Measurements from ENCODE around the gene KLF13. TPM values are rescaled to one million over a fixed set of nuclear protein-coding genes. Genes with fewer than 3 reads are reported as not detected.
A peak's percentile ranks its signal among the peaks of the same experiment; 100 is the strongest.

Gene KLF13
- total and polyA plus RNA-seq, 2 experiments from 2014 or later, result 23.5 to 28.6 TPM

- Mint-ChIP-seq H3K9me3 (peaks cover 9% of the 10 kb centered on the region), H3K36me3 (ENCODE audit: low read depth) (peaks cover 4% of the 10 kb centered on the region; the same call in 1 of the 3 replicates), H3K4me1 (peaks cover 10% of the 10 kb centered on the region; the same call in 2 of the 3 replicates), H3K27ac (no peak overlapping the region), H3K27me3 (ENCODE audit: insufficient read depth, low read depth, poor library complexity) (peaks cover 21% of the 10 kb centered on the region), H3K4me3 (no peak overlapping the region)
- H3K79me2 ChIP-seq (replicated peaks; ENCODE audit: insufficient read depth), result no peaks in the 10 kb centered on the region
- no peaks in the 10 kb centered on the region; the same call in 1 of the 2 replicates for H3K4me1 ChIP-seq (ENCODE audit: insufficient read depth)
- H3K36me3 ChIP-seq (ENCODE audit: insufficient read depth), result no peaks in the 10 kb centered on the region
- no peak overlapping the region for H3K27ac ChIP-seq (ENCODE audit: low read depth)
- no peaks in the 10 kb centered on the region; the same call in 1 of the 2 replicates for H3K9me2 ChIP-seq (ENCODE audit: insufficient read depth)
- H3K4me3 ChIP-seq, result no peak overlapping the region
- peak; percentile 23 to 24; a peak in 2 of 4 replicates for TF ChIP-seq CTCF (conservative IDR thresholded peaks at IDR 0.05; ENCODE audit: low read depth in 2 of 2)
- TF ChIP-seq CREB1 (CRISPR knock-in tag; IDR thresholded peaks at IDR 0.05; ENCODE audit: low read depth), result no peak
- no peak for ATAC-seq
- peaks cover 31% of the 10 kb centered on the region for H3K27me3 ChIP-seq (ENCODE audit: insufficient read depth)
- H3K4me2 ChIP-seq, result no peak overlapping the region
- no peaks in the 10 kb centered on the region for H4K20me1 ChIP-seq (replicated peaks; ENCODE audit: insufficient read depth)
- DNase-seq (ENCODE audit: low spot score), result no peak
- H3F3A ChIP-seq (replicated peaks; ENCODE audit: low read depth), result no peaks in the 10 kb centered on the region
- H2AFZ ChIP-seq, result no peak overlapping the region
These were observed 63.4 kb downstream of the KLF13 start for GRCh38 chr15:31390029-31390428.

GRCh38 chr15:31390777-31391486 is 64.3 kb downstream of the KLF13 start:
- H3K36me3 ChIP-seq (ENCODE audit: insufficient read depth), result no peaks in the 10 kb centered on the region
- H3K4me3 Mint-ChIP-seq, result no peak overlapping the region
- peaks cover 10% of the 10 kb centered on the region; the same call in 2 of the 3 replicates for H3K4me1 Mint-ChIP-seq
- peaks cover 33% of the 10 kb centered on the region for H3K27me3 ChIP-seq (ENCODE audit: insufficient read depth)
- peaks cover 21% of the 10 kb centered on the region for H3K27me3 Mint-ChIP-seq (ENCODE audit: insufficient read depth, low read depth, poor library complexity)
- ATAC-seq (no peak), DNase-seq (ENCODE audit: low spot score) (no peak)
- H3K4me2 ChIP-seq, result 0 out of 2 replicates have a peak overlapping the region, but pooled peaks have one; percentile 26
- no peaks in the 10 kb centered on the region for H3K9me2 ChIP-seq (ENCODE audit: insufficient read depth)
- H4K20me1 ChIP-seq (replicated peaks; ENCODE audit: insufficient read depth), result no peaks in the 10 kb centered on the region
- H3K9me3 Mint-ChIP-seq, result peaks cover 9% of the 10 kb centered on the region
- no peak overlapping the region for H3K4me3 ChIP-seq
- no peaks in the 10 kb centered on the region for H3K79me2 ChIP-seq (replicated peaks; ENCODE audit: insufficient read depth)
- no peak overlapping the region for H2AFZ ChIP-seq
- peaks cover 4% of the 10 kb centered on the region; the same call in 1 of the 3 replicates for H3K36me3 Mint-ChIP-seq (ENCODE audit: low read depth)
- no peak overlapping the region for H3K27ac Mint-ChIP-seq
- H3F3A ChIP-seq (replicated peaks; ENCODE audit: low read depth), result no peaks in the 10 kb centered on the region
- H3K27ac ChIP-seq (ENCODE audit: low read depth), result no peak overlapping the region
- H3K4me1 ChIP-seq (ENCODE audit: insufficient read depth), result no peaks in the 10 kb centered on the region; the same call in 1 of the 2 replicates
- TF ChIP-seq ZNF462 (CRISPR knock-in tag; IDR thresholded peaks at IDR 0.05) (no peak), JUNB (IDR thresholded peaks at IDR 0.05; ENCODE audit: unreplicated experiment) (no peak), EZH2phosphoT487 (IDR thresholded peaks at IDR 0.05; ENCODE audit: unreplicated experiment) (no peak), REST (IDR thresholded peaks at IDR 0.05; ENCODE audit: unreplicated experiment) (no peak), CREB1 (CRISPR knock-in tag; IDR thresholded peaks at IDR 0.05; ENCODE audit: low read depth) (no peak), EZH2 (IDR thresholded peaks at IDR 0.05; ENCODE audit: low read depth, unreplicated experiment) (no peak), NANOG (IDR thresholded peaks at IDR 0.05; ENCODE audit: borderline replicate concordance) (no peak), ZNF114 (CRISPR knock-in tag; IDR thresholded peaks at IDR 0.05) (no peak)
